HG02642 (cell line): ENCODE measurements around the gene ABCF2.
A peak's percentile ranks its signal among the peaks of the same experiment; 100 is the strongest.

Experiments
- ATAC-seq: cut with Tn5 transposase; IDR thresholded peaks from one replicate; pipeline ENCODE4 v1.9.1; 2021; ENCODE audit warnings: mild to moderate bottlenecking; ENCODE audit not compliant: unreplicated experiment, poor library complexity

Gene ABCF2

DNA sequence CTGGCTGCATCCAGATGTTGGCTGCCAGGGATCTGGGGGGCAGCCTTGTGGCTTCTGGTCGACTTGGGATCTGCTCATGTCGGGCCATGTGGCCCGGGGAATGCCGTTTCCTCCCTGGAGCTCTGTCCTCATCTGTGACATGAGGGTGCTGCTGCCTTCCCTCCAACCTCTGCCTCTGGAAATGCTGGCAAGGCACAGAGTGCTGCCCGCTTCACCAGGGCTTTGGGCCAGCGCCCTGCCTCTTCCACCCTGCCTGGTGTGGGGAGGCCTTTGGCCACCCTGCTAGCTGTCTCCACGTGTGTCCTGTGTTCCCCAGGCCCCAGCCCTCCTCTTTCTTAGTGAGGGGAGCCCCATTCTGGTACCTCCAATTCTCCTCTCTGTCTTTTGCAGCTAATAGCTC lies 27.3 kb upstream of the ABCF2 start:
- no peak for ATAC-seq

DNA sequence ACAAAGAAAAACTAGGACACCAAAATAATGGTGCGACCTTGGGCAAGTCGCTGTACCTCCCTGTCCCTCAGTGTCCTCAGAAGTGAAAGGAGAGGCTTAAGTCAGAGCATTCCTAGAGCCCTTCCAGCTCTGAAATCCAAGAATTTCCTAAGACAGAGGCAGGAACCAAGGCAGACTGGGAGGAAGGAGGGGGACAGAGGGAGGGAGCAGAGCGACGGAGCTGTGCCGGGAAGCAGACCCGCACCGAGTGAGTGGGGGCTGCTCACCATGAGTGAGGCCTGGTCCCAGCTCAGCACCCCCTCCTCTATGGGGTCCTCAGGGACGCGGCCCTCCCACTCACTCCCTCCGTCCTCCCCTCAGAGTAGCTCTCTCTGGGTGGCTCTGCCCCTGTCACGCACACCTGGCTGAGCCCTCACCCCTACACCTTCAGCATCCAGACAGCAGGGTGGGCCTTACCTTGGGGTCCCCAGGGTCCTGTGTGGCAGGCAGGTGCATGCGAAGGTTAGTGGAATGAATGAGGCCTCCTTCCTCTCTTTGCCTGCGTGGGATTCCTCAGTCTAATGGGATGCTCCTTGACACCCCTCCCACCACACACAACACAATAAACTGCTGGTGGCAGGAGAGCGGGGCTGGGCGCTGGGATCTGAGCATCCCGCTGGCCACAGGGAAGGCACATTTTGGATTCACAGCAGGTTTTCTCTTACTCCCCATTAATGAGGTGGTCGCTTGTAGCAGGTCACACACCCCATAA lies 26.1 kb upstream of the ABCF2 start:
- no peak for ATAC-seq

DNA sequence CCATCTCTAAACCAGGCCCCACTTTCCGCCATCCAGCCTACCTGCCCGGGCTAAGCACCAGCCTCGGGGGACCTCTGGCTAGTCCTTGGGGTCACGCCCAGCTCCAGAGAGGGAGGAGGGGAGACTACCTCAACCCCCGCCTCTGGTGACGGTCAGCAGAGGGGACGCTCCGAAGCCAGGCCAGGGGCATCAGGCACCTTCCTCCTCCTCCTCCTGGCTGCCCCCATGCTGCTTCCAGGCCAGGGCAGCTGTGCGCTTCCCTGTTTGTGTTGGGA lies 25.5 kb upstream of the ABCF2 start:
- no peak for ATAC-seq

DNA sequence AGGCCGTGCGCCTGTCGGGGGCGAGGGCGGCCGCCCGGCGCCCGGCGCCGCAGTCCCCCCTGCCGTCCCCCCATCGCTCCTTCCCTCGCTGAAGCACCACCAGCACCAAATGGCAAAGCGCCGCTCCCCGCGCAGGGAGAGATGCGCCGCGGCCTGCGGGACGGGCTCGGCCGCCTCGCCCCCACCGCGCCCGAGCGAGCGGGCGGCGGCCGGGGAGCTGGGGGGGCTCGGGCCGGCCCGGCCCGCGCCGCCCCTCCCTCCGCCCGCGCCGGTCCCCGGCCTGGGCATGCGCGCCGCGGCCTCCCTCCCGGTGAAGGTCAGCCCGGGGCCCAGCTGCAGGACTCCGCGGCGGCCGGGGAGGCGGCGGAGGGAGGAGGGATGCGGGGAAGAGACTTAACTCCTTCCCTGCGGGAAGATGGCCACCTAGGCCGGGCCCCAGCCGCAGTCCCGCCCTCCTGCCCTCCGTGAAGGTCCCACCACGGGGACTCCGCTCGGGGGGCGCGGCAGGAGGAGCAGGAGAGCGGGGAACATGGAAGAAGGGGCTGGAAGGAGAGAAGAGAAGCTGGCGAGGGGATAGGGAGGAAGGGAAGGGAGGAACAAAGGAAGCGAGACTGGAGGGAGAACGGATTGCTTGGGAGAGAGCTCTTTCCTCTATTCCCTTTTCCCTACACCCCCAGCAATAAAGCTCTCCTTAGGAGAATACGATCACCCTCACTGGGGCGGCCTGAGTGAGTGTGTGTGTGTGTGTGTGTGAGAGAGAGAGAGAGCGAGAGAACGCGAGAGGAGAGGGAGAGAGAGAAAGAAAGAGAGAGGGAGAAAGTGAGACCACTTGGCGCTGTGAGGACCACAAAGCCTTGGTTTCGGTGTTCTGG lies 24.9 kb upstream of the ABCF2 start:
- no peak for ATAC-seq

DNA sequence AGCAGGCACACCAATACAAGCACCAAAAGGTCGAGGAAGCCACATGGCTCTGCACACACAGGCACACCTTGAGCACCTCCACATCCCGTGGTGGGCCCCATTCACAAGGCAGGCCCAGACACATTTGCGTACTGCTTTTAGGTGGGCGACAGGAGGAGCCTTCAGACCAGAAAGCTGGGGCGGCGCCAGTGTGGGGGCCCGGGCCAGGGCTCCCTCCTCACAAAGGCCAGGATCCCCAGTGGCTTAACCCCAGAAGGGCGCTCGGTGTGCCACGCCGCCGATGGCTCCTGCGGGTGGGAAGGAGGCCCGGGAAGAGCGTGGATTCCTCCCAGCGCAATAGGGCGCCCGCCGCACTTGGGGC lies 24.3 kb upstream of the ABCF2 start:
- no peak for ATAC-seq

DNA sequence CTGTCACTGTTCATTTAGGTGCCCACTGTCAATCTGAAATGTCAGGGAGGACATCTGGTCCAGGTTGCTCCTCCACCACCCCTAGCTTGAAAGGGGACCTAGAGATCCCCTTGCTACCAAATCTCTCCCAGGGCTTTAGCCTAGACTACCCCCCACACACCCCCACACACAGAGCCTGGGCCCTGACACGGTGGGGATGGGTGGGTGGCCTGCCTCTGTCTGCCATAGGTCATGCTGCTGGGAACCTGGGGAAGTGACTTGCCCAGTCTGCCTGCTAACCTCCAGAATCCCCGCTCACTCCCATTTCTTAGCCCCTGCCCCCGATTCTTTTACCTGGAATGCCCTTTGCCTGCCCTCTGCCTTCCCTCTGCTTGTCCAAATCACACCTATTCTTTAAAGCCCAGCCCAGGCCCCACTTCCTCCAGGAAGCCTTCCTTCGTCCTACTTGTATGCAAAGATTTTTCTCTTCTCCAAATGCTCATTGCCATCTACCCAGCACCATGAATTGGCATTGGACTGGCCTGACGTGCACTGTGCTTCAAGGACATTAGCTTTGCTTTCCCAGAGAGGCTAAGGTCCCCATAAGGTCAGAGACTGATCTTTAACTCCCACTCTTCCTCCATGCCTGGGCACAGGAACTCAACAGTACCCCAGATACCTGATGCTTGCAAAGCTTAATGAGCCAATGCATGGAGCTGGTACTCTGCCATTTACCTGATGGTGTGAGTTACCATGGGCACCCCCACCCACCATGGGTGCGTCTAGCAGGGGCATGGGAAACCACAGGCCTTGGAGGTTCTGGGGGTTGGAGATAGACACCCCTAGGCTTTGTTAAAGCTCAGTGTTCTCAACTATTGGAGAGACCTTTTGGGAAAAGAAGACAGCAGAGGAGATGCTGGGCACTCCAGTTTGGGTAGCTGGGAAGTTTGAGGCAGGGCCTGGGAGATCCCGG lies 23.5 kb upstream of the ABCF2 start:
- no peak for ATAC-seq

DNA sequence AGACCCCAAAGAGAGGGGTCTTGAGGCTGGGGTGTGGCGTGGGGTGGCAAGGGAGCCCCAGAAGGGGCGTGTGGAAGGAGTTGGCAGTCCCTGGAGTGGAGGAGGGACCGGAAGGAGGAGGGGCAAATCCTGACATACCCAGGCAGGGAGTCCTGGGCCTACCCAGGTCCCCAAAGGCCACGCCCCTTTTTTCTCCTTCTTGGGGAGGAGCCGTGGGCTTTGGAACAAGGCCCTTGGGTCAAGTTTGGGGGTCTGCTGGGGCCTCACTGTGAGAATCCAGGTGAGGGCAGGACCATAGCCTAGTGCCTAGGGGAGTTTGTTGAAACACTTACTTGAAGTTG lies 22.7 kb upstream of the ABCF2 start:
- ATAC-seq = no peak

DNA sequence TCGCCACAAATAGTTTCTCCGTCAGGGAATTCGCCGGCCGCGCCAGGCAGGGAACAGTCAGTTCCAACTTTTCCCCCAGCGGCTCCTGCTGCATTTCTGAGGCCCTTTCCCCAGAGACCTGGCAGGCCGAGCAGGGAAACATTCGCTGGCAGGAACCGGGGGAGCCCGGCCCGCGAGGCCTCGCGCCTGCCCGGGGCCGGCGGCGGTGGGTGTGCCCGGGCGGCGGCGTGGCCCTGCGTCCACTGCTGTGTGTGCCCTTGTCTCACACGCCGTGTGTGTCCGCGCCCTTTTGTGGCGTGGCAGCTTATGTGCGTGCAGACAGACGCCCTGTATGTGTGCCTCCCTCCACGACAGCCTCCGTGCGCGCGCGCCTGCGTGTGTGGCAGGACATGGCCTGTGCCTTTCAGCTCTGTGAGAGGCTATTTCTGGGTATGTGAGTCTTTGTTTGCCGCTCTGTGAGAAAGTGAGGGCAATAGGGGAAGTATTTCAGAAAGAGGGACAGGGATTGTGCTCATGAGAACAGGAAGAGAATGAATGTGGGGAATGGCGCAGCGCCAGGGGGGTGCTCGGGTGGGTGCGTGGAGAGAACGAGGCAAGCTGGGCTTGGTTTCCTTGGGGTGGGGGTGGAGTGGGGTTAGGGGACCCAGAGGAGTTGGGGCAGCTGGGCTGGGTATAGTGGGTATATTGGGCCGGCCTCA lies 22.2 kb upstream of the ABCF2 start:
- ATAC-seq = no peak

DNA sequence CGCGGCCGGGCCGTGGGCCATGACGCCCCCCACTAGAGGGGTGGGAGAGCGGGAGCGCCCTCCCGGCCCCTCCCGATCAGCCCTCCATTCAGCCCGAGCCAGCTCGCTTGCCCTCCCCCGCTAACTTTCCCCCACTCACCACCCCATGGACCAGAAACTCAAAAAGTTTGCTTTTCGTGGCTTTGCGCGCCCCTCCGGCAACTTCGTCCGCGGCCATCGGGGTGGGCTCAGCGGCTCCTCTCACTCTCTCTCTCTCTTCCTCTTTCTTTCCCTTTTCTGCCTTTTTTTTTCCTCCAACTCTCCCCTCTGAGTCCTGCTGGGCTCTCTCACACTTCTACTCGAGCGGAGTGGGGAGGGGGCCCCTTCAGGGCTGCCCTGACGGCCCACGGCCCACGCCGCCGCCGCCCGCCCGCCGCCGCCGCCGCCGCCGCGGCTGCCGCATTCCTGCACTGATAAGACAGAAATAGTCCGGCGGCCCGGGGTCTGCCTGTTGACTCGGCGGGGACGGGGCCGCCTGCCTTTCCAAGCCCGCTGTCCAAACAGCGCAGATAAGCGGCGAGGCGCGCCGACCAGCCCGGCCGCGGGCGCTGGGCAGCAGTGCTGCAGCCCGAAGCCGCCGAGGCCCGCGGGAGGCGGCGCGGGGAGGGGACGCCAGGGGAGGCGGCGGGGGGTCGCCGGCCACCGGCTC lies 21.5 kb upstream of the ABCF2 start, which contains the start of gene SMARCD3:
Gene SMARCD3, minus strand, starts transcription at position 349 of the 688 bp plus-strand sequence. Its CDS starts 132 bp downstream, at position 217.
- no peak for ATAC-seq

DNA sequence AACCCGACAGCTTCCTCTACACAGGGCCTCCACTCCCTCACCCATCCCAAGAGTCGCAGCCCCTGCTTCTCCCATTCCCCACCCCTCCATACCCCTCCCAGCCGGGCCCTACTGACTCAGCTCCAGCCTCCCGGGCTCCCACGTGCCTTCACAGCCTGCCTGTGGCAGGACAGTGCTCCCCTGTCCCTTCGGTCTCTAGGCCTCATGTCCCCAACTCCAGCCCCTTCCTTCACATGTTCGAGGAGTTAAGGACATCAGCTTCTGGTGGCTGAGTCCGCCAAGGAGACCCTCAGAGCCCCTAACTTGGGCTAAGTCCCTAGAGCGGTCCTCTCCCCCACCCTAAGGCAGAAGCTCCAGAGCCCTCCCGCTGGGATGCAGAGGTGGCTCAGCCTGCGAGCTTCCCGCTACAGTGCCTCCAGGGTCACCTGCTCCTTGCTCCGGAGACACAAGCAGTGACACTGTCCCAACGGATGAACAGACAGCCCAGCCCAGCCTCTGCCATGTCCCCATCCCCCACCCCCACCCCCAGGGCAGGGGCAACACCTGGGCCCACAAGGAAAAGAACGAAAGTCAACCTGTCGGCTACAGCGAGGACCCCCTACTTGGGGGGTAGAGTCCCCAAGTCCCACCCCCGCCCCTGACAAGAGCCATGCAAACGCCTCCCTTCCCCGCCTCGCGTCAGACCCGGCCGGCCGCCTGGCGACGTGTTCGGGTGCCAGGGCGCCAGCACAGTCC lies 20.8 kb upstream of the ABCF2 start:
- ATAC-seq = no peak

DNA sequence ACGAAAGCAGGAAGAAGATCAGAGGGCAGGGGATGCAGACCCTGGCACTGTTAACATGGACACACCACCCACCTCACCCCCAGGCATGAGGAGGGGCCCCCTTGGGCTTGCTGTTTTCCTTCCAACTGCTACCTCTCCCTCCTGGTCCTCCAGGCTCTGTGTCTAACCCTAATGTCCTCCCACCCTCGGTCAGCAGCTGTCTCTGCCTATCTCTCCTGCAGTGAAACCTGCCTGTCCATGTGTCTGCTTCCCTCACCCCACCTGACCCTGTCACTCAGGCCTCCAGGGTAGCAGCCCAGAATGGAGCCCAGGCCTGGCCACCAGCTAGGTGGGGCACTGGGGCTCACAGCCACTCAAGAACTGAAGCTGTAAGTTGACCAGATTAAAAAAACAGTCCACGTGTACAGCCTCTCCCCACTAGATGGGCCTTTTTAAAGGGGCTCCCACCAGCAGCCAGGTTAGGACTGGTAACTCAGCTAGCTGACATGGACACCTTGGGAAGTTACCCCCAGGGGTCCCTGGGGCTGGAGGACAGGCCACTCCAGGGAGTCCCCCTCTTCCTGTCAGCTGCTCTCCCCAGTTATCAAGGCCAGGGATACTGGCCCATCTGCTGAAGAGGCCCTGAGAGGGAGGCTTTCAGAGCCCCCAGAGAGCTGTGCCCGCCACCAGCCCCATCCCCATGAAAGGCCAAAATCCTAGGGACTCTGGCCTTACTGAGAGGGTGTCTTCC lies 20.0 kb upstream of the ABCF2 start:
- no peak for ATAC-seq

DNA sequence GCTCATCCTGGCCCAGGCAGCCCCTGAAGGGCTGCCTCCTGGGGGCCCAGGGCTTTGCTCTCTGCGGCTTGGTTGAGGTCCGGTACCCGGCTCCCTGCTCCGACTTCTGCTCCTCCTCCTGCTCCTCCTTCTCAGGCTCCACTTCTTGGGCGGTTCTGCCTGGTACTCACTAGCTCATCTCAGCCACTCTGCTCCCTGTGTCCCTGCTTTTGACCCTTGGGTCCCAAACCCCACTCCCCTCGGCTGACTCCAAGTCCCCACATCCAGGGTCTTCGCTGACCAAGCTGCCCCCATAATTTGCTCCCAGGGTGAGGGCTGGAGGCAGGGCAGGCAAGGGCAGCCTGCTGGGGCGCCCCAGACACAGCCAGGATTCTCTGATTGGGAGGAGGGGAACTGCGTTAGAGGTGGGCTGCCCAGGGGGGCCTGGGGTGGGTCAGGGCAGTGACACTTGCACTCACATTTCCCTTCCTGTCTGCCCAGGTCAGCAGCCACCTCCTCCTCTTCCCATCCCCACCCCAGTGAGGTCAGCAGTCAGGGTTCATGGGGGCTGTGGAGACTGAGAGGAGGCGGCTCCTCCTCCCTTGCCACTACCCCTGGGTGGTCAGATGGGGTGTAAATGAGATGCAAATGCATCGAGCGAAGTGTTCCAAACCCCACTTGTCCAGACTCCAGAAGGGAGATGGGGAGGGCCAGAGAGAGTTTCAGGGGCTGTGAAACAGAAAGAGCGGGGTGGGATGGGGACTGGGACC lies 19.3 kb upstream of the ABCF2 start:
- no peak for ATAC-seq

DNA sequence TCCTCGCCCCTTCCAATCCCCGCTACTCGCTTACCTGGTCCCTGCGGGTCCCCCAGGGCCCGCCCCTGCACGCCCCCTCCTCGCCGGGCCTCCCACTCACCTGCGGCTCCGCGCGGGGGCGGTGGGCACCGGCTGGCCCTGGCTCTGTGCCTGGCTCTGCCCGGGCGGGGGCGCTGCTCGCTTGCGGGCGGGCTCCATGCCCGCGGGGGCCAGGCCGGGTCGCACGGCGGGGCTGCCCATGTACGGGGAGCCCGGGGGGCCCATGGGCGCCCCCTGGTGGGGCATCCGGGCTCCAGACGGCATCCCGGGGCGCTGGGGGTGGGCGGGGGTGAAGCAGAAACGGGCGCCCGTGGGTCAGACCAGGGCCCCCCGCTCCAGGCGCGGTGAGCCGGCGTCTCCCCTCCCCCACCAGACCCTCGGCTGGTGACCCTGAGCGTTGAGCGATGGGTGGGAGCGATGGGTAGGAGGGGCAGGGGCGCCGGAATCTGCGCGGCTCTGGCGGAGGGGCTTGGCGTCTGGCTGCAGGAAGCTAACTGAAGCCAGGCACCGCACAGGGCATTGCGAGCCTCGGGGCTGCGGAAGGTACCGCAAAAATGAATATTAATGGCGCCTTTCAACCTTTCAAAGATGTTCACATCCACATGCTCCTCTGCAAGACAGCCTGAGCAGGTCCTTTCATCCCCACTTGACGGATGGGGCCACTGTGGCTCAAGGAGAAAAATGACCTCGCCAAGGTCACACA lies 18.5 kb upstream of the ABCF2 start:
- peak; percentile 29 for ATAC-seq

DNA sequence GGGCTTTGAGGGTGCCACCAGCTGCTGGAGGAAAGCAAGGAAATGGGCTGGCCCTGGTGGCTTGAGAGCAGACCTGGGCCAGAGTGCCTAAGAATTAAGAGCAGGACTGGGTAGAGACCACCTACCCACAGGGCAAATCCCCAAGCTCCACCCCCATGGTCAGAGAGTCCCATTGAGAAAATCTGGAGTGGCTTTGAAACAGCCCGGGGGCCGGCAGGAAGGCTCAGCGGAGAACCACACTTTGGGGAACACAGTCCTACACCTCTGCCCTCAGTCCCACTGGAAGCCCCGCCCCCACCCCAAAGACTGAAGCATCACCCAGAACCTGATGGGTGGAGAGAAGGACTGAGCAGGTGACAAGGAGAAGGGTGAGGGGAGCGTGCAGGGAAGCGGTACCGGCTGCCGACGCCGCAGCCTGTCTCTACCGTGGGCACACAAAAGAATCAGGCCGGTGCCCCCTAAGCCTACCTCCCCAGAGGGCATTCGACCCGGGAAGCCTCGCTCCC lies 17.9 kb upstream of the ABCF2 start:
- no peak for ATAC-seq

DNA sequence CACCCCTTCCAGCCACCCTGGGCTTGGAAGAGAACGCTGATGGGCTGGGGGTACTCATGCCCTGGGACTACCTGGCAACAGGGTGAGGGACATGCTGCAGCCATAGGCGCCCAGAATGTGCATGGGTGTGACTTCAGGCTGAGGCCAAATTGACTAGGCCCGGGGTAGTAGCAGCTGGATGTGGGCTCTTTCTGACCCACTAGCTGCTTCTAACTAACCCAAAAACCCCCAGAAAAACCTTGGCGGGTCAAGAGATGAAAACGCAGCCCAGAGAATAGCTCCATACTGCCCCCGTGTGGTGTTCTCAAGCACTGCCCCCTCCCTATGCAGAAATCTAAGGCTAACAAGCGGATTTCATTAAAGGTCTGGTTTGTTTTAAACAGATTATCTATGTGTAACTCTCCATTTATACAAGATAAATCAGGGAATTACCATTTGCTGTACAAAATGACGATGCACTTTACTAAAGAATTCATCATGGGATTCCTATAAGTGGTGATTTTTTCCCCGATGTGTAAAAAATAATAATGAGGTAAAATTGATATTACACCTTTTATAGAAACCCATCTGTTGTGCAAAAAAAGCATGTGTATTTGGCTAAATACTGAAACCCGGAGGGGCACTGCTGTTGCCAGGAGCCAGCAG lies 17.3 kb upstream of the ABCF2 start:
- no peak for ATAC-seq

DNA sequence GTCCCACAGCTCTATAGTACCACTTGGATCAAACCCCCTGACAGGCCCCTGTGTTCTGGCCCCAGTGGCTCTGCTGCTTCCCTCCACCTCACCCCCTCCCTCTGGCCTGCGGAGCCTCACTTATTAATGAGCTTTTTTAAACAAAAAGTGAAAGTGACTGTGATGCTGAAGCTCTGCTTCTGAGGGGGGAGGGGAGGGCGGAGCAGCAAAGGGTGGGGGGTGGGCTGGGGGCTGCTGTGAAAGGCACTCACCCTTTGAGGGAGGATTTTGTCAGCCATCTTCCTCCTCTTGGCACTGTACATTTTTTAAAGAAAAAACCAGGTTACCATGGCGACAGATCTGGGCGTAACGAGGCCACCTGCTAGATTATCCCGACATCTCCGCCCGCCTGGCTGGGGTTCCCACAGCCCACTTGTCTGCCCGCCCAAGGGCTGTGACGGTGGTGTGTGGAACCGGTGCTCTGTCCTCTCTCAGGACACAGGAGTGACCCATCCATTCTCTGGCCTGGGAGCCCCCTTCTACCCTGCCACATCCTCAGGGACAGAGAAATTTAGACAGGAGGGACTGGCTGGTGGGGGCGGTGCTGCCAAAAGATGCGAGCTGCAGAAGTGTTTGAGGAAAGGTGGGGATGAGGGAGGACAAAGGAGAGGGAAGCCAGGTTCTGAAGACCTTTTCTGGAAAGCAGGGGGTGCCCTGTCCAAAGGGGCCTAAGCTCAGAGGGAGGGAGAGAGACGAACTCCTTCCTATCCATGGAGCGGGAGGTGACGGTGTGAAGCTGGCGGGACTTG lies 16.6 kb upstream of the ABCF2 start:
- peak; percentile 35 for ATAC-seq
